HG03064 (cell line): Measurements from ENCODE around the gene ZNF366.

Source experiments
- ATAC-seq: cut with Tn5 transposase; IDR thresholded peaks from one replicate; pipeline ENCODE4 v1.9.1; 2021; ENCODE audit warnings: low read depth; ENCODE audit not compliant: unreplicated experiment

The ZNF366 gene

DNA sequence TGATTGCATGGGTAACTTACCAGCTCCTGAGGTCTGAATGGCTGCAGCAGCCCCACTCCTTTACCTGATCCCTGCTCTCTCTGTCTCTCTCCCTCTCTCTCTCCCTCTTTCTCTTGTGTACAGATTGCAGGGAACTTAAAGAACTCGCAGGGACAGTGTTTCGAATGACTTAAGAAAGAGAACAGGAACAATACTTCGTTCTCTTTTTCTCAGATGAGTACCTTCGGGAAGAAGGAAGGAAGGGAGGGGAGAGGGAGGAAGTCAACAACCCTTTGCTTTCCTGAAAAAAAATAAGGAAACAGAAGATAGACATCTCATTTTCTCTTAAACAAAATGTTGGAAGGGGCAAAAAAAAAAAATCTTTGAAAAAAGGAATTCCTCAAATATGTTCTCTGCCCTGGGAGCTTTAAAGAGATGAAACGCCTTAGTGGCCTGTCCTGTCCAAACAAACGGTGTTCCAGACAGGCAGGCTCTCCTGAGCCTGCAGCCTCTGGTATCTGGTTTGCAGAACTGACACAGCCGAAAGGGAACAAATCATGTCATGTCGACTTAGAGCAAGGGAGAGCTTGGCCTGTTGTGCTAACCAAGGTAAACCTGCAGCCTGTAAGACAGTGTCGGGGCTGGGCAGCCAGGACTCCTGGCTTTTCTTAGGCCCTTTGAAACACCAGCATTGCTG lies at the start of gene ZNF366:
Gene ZNF366 (minus strand): TSS at position 180 of the 676 bp plus-strand sequence. CDS start 45,914 bp downstream, outside the sequence.
- no peak for ATAC-seq

- no peak for ATAC-seq
Observed at GRCh38 chr5:72556351-72557166, 49.3 kb upstream of the ZNF366 start.

DNA sequence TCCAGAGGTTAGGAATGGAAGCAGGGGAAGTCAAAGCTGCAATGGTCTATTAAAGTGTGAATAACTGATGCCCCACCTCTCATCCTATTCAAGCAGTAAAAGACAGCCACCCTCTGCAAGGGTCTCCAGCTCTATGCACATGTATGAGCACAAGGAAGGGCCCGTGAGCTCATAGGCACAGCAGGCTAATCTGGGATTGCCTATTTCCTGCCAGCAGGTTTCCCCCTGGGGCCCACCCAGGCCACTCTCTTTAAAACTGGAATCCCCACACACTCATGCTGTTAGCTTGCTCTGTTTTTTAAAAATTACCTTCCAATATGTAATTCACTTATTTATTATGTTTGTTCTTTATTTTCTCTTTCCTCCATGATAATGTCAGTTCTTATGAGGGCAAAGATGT lies 48.7 kb upstream of the ZNF366 start:
- ATAC-seq = no peak

DNA sequence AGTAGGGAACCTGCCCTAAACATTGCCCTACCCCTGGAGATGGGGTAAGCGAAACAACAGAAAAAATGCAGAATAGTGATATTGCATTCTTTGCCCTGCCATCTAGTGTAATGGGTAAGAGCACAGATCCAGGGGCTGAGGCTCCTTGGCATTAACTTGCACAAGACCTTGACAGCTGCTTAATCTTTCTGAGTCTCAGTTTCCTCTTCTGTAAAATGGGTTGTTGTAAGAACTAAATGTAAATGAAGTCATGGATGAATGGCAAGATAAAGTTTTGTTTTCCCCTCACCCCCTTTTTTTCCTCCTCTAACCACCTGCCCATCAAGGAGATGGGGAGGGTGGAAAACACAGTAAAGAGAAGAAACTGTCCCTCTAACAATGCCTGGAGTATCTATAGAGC lies 47.7 kb upstream of the ZNF366 start:
- no peak for ATAC-seq

GRCh38 chr5:72552041-72552557 lies 44.9 kb upstream of the ZNF366 start:
- ATAC-seq = no peak

DNA sequence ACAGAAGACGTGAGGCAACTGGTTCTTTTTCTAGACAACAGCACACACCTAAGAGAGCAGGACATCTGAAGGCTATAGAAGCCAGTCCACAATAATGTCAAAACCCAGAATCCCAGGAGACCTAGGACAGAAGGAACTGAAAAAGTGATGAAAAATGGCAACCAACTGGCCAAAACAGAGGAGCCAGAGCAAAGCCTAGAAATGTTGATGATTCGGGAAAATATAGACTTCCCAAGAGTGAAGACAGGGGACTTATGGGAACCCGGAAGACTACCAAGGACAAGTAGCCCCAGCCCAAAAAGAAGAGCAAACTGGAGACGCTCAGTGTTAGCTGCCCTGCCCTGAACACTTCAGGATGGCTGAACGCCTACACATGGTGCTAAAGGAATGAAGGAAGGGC lies 43.4 kb upstream of the ZNF366 start:
- no peak for ATAC-seq

DNA sequence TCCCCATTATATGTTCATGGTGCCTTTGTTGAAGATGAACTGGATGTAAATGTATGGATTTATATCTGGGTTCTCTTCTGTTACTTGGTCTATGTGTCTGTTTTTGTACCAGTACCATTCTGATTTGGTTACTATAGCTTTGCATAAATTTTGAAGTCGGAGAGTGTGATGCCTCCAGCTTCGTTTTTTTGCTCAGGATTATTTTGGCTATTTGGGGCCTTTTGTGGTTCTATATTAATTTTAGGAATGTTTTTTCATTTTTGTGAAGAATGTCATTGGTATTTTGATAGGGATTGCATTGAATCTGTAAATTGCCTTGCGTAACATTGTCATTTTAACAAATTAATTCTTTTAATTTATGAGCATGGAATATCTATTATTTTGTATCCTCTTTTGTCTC lies 36.6 kb upstream of the ZNF366 start:
- no peak for ATAC-seq

- ATAC-seq = no peak
Observed at GRCh38 chr5:72543365-72543764, 36.2 kb upstream of the ZNF366 start.

DNA sequence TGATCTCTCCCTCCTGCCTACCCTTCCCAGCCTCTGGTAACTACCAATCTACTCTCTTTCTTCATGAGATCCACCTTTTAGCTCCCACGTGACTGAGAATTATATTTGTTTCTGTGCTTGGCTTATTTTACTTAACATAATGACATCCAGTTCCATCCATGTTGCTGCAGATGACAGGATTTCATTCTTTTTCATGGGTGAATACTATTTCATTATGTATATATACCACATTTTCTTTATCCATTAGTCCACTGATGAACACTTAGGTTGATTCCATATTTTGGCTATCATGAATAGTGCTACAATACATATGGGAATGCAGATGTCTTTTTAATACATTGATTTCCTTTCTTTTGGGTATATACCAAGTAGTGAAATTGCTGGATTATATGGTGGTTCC lies 35.5 kb upstream of the ZNF366 start:
- no peak for ATAC-seq

GRCh38 chr5:72541501-72542225 lies 34.5 kb upstream of the ZNF366 start:
- ATAC-seq = no peak

- ATAC-seq = no peak
Observed at GRCh38 chr5:72540759-72541438, 33.7 kb upstream of the ZNF366 start.

DNA sequence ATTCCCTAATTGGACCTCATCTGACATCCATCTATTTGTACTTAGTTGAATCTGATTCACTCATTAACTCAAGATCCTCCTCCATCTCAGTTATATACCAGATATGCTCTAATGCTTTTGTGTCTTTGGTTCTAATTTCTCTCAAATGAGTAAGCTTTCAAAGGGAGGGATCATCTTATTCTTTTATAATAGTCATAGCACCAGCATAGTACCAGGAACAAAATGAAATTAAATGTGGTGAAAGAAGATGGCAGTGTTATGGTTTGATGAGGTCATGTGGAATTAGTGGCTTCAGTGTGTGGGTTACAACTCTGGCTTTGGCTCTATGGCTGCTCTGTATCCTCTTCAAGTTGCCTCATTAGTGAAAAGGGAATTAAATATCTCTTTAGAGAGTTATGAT lies 32.5 kb upstream of the ZNF366 start:
- ATAC-seq = no peak

GRCh38 chr5:72539038-72539437 lies 31.8 kb upstream of the ZNF366 start:
- no peak for ATAC-seq

- ATAC-seq = no peak
Observed at GRCh38 chr5:72537166-72537565, 30.0 kb upstream of the ZNF366 start.

DNA sequence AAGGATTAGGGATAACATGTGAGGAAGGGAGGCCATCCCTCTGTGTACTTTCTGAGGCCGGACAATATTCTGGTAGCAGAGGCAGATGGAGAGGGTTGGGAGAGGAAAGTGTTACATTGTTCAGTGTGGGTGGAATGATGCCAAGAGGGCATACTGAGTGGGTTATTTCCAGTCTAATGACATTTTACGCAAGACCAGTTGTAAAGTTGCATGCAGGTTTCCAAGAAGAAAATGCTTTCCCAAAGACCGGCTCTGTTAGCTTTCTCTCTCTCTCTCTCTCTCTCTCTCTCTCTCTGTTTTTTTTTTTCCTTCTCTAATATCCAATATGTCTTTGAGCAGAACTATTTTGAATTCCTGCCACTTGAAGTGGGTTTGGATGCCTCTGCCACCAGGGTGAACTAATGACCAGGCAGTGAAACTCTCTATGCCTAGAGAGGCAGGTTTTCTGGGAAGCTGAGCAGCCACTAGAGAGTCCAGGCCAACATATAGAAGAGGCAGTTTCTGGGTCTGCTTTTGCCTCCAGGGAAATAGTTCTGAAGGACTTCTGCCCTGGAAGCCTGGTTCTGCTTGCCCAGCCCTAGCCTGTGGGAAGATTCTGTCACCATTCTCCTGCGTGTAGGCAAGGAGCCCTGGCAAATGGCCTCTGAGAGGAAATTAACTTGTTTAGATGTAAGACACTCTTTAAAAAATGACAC lies 24.4 kb upstream of the ZNF366 start:
- no peak for ATAC-seq

GRCh38 chr5:72530196-72530595 lies 23.0 kb upstream of the ZNF366 start:
- no peak for ATAC-seq

DNA sequence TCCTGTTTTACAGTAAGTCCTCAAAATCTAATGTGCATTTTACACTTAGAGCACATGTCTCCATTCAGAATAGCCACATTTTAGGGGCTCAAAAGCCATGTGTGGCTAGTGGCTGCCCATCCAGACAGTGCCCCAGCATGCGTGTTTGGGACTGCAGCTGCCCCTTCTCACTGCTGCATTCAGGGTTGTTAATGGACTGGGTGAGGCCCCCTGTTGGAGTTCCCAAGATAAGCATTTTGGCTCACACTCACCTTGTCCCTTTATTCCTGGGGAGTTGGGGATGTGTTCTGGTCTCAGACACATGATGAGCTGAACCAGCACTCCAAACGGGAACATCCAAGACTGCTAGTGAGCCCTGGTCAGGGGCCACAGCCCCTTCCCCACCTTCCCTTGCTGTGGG lies 22.2 kb upstream of the ZNF366 start:
- no peak for ATAC-seq

DNA sequence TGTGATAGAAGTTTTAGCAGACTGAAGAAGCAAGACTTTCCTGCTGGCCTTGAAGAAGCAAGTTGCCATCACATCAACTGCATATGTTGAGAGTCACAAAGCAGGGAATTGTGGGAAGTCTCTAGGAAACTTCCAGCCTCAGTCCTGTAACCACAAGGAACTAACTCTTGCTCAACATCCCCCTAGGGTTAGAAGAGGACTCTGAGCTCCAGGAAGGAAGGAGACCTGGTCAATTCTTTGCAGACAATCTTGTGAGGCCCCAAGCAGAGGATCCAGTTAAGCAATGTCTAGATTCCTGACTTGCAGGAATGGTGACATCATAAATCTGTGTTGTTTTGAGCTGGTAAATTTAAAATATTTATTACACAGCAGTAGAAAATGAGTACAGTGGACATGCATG lies 18.6 kb upstream of the ZNF366 start:
- ATAC-seq = no peak

DNA sequence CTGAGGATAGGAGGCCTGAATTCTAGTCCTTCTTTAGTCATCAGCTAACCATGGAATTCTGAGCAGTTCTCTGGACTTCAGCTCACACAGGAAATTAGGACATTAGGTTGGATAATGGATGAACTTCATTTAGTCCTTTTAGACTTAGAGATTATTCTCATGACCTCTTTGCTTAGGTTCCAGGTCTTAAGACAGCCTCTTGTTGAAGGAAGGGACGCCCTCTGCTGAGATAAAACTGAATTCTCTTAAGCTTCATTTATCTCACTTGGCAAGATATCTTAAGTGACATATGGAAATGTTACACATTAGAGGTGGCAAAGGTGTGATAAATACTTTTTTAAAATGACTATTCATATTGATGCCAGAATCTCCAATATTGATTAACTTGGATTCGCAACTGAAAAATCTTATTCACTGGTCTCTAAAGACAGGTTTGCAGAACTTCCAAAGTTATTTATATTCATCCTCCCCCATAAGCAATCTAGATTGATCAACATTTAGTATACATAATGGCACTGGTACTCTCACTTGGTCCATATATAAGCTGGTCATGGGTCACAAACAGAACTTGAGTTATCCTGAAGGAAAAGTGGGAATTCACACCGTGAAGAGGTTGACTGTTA lies 16.9 kb upstream of the ZNF366 start:
- ATAC-seq = no peak

DNA sequence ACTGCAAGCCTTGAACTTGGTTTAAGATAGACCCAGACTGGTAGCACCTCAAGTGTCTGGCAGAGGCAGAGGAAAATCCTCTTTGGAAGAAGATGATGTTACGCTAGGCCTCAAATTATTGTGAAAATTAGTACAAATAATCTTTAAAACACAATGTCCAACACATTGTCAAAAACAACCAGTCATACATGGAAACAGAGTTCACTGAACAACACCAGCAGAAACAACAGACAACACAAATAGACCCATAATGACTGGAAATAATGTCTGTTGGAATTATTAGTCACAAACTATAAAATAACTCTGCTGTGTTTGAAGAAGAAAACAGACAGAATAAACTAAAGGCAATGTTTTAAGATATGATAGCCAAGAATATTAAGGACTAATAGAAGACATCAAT lies 15.4 kb upstream of the ZNF366 start:
- ATAC-seq = no peak
